ENCODE data around the gene ITPK1.

DNA sequence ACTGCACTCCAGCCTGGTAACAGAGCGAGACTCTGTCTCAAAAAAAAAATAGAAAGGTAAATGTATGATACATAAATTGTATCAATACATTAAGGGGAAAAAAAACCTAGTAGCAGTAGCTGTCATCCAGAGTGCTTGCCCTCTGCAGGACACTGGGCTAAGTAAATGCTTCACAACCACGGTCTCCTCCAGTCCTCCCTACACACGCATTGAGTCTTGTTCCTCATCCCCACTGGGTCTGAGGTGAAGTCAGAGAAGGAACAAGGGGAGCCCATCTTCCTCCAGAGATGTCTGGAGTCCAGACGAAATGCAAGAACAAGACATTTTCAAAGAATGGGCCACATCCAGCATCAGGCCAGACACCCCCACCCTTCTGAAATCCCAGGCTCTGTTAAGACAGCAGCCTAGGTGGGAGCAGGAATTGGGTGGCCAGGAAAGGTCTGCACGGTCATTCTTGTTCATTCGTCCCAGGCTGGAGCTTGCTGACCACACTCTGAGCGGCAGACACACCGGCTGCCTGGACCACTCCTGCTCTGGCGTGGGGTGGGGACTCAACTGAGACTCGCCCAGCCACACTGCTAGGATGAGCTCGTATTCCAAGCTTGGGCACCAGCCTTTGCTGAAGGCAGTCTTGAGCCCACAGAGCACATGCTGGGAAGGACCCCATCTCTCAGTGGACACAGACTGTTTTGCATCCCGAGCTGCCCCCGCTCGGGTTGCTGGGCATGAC is 147.3 kb downstream of the ITPK1 start:
- TF ChIP-seq, protein P1, sequence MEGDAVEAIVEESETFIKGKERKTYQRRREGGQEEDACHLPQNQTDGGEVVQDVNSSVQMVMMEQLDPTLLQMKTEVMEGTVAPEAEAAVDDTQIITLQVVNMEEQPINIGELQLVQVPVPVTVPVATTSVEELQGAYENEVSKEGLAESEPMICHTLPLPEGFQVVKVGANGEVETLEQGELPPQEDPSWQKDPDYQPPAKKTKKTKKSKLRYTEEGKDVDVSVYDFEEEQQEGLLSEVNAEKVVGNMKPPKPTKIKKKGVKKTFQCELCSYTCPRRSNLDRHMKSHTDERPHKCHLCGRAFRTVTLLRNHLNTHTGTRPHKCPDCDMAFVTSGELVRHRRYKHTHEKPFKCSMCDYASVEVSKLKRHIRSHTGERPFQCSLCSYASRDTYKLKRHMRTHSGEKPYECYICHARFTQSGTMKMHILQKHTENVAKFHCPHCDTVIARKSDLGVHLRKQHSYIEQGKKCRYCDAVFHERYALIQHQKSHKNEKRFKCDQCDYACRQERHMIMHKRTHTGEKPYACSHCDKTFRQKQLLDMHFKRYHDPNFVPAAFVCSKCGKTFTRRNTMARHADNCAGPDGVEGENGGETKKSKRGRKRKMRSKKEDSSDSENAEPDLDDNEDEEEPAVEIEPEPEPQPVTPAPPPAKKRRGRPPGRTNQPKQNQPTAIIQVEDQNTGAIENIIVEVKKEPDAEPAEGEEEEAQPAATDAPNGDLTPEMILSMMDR (IDR thresholded peaks at IDR 0.05), result no peak
- no peak for TF ChIP-seq POLR2AphosphoS5 (IDR thresholded peaks at IDR 0.05)

Measured in stomach (tissue), 4 donors.